HCT116 (cell line): ENCODE results near the gene DAAM2. TPM values are rescaled to one million over a fixed set of nuclear protein-coding genes. Genes with fewer than 3 reads are reported as not detected.

Source experiments
- ATAC-seq: fragments of 200-7000 bp; cut with Tn5 transposase; 2 replicates; pipeline ENCODE4 v1.9.1; 2020; ENCODE audit warnings: mild to moderate bottlenecking, moderate library complexity
- BruUV-seq: library from RNA; stranded (reverse); fragments of 400-500 nt; replicated peaks from 2 replicates; lab custom pipeline; 2021; lab: Mats Ljungman, UMichigan
- CTCF ChIA-PET: fragments of 300-600 bp; sonication (Branson Sonifier 250); formaldehyde crosslinking; loops from one replicate; lab custom pipeline; 2021; ENCODE audit warnings: antibody characterized with exemption; lab: Charles Lee
- POLR2A ChIA-PET: fragments of 300-600, 350-600 bp; sonication (Branson Sonifier 250); formaldehyde crosslinking; loops from one replicate; lab custom pipeline; 2021; ENCODE audit warnings: antibody characterized with exemption; lab: Charles Lee
- RAD21 ChIA-PET, 2 experiments: fragments of 300-600 bp; sonication (Branson Sonifier 250); formaldehyde crosslinking; loops; one replicate each; lab custom pipeline; 2023; ENCODE audit warnings: low total read pairs in 2 of 2; ENCODE audit not compliant: uncharacterized antibody in 2 of 2, unreplicated experiment in 2 of 2, low non-redundant PET in 1 of 2; lab: Charles Lee
- DNase-seq: peaks from one replicate; pipeline ENCODE4 v3.0.0-alpha.2; 2010; ENCODE audit warnings: low read depth, low spot score
- H2AFZ ChIP-seq: fragments of 200-600 bp; shearing (Covaris generic), sonication (generic); 2 replicates; pipeline ENCODE4 v1.6.1; 2017; ENCODE audit warnings: low read depth, mixed run types, mixed read lengths, antibody characterized with exemption, low read length; ENCODE audit not compliant: poor library complexity, severe bottlenecking
- H3K27ac ChIP-seq: 2 replicates; pipeline ENCODE4 v1.5.1; 2012; ENCODE audit warnings: low read depth, low read length
- H3K27me3 ChIP-seq: fragments of 200-600 bp; sonication (generic); 2 replicates; pipeline ENCODE4 v1.6.1; 2016; ENCODE audit warnings: mixed run types, low read length, mixed read lengths; ENCODE audit not compliant: insufficient read depth
- H3K36me3 ChIP-seq, 2 experiments: fragments of 200-500 bp in 1 of 2; fragments of 200-600 bp in 1 of 2; sonication (Bioruptor generic) in 1 of 2; sonication (generic) in 1 of 2; 2 replicates each; pipeline versions ENCODE4 v1.5.1 to v1.6.1; 2014 to 2016; ENCODE audit warnings: low read length in 2 of 2, inconsistent platforms in 1 of 2, mixed read lengths in 1 of 2, mixed run types in 1 of 2; ENCODE audit not compliant: insufficient read depth in 2 of 2, control insufficient read depth in 1 of 2
- H3K4me1 ChIP-seq, 2 experiments: fragments of 200-600 bp in 1 of 2; sonication (generic) in 1 of 2; 2 replicates each; pipeline versions ENCODE4 v1.5.1 to v1.6.1; 2012 to 2017; ENCODE audit warnings: low read length in 2 of 2, inconsistent platforms in 1 of 2, mild to moderate bottlenecking in 1 of 2, mixed read lengths in 1 of 2, mixed run types in 1 of 2, moderate library complexity in 1 of 2; ENCODE audit not compliant: insufficient read depth in 2 of 2, control insufficient read depth in 1 of 2
- H3K4me2 ChIP-seq: fragments of 200-600 bp; sonication (generic); 2 replicates; pipeline ENCODE4 v1.6.1; 2017; ENCODE audit warnings: mixed run types, low read length, mixed read lengths
- H3K4me3 ChIP-seq, 2 experiments: fragments of 200-600 bp in 1 of 2; sonication (generic) in 1 of 2; replicated peaks in 1 of 2; 2 replicates each; pipeline ENCODE4 v1.5.1; 2011 to 2016; ENCODE audit warnings: low read length in 2 of 2, control low read depth in 1 of 2, low read depth in 1 of 2, mild to moderate bottlenecking in 1 of 2, mixed read lengths in 1 of 2, mixed run types in 1 of 2
- H3K79me2 ChIP-seq: fragments of 200-600 bp; sonication (generic); 2 replicates; pipeline ENCODE4 v1.6.1; 2017; ENCODE audit warnings: mild to moderate bottlenecking, mixed run types, low read length, moderate library complexity, mixed read lengths; ENCODE audit not compliant: insufficient read depth
- H3K9ac ChIP-seq: fragments of 200-600 bp; sonication (generic); 2 replicates; pipeline ENCODE4 v1.6.1; 2016; ENCODE audit warnings: low read length, mixed read lengths
- H3K9me2 ChIP-seq: fragments of 200-600 bp; sonication (generic), shearing (Covaris generic); 2 replicates; pipeline ENCODE4 v1.6.1; 2017; ENCODE audit warnings: mixed run types, mild to moderate bottlenecking, moderate library complexity; ENCODE audit not compliant: insufficient read depth
- H3K9me3 ChIP-seq, 2 experiments: fragments of 200-500 bp in 1 of 2; fragments of 200-600 bp in 1 of 2; sonication (Bioruptor generic) in 1 of 2; sonication (generic) in 1 of 2; 2 replicates each; pipeline ENCODE4 v1.6.1; 2014 to 2017; ENCODE audit warnings: low read length in 2 of 2, mixed read lengths in 2 of 2, inconsistent platforms in 1 of 2, low read depth in 1 of 2, mild to moderate bottlenecking in 1 of 2, mixed run types in 1 of 2, moderate library complexity in 1 of 2; ENCODE audit not compliant: control insufficient read depth in 1 of 2, insufficient read depth in 1 of 2
- H4K20me1 ChIP-seq: fragments of 200-600 bp; sonication (generic), shearing (Covaris generic); 2 replicates; pipeline ENCODE4 v1.6.1; 2017; ENCODE audit warnings: mixed run types, mild to moderate bottlenecking, moderate library complexity; ENCODE audit not compliant: insufficient read depth
- ATF3 ChIP-seq: IDR thresholded peaks from 2 replicates; pipeline ENCODE4 v1.6.1; 2012
- CTCF ChIP-seq, 3 experiments: fragments of 200-600 bp in 1 of 3; sonication (generic) in 1 of 3; IDR thresholded peaks in 2 of 3; conservative IDR thresholded peaks in 1 of 3; 2 replicates each; pipeline ENCODE4 v1.5.1; 2012 to 2017; ENCODE audit warnings: low read depth in 2 of 3, low read length in 2 of 3, antibody characterized with exemption in 1 of 3, borderline replicate concordance in 1 of 3, control low read depth in 1 of 3, mild to moderate bottlenecking in 1 of 3, mixed read lengths in 1 of 3, mixed run types in 1 of 3, moderate library complexity in 1 of 3; ENCODE audit not compliant: insufficient read depth in 1 of 3
- EGR1 ChIP-seq: IDR thresholded peaks from 2 replicates; pipeline ENCODE4 v1.6.1; 2012; ENCODE audit warnings: low read depth
- ELF1 ChIP-seq: IDR thresholded peaks from 2 replicates; pipeline ENCODE4 v1.6.1; 2012; ENCODE audit warnings: low read depth, borderline replicate concordance
- EZH2phosphoT487 ChIP-seq: fragments of 200-600 bp; IDR thresholded peaks from 2 replicates; pipeline ENCODE4 v1.6.1; 2018; ENCODE audit warnings: antibody characterized with exemption, borderline replicate concordance
- FOSL1 ChIP-seq: IDR thresholded peaks from 2 replicates; pipeline ENCODE4 v1.6.1; 2012; ENCODE audit warnings: low read depth
- JUND ChIP-seq: IDR thresholded peaks from 2 replicates; pipeline ENCODE4 v1.6.1; 2012
- MAX ChIP-seq: IDR thresholded peaks from 2 replicates; pipeline ENCODE4 v1.6.1; 2012
- REST ChIP-seq: IDR thresholded peaks from 2 replicates; pipeline ENCODE4 v1.6.1; 2012; ENCODE audit warnings: low read depth
- TCF7L2 ChIP-seq: IDR thresholded peaks from 2 replicates; pipeline ENCODE4 v1.7.0; 2011; ENCODE audit warnings: borderline replicate concordance, inconsistent platforms; ENCODE audit not compliant: insufficient read depth, insufficient read length; ENCODE audit errors: extremely low read depth
- intact Hi-C: fragments of 100-400 bp; cut with micrococcal nuclease; formaldehyde crosslinking; loops from 2 replicates; pipeline ENCODE4 v1.10.0; 2022
- total RNA-seq: library from RNA; stranded (reverse); gene quantifications from one replicate; pipeline ENCODE4 v1.2.1, GENCODE V29; 2021; ENCODE audit not compliant: unreplicated experiment

The DAAM2 gene
- total RNA-seq, 1 experiment from 2014 or later = not detected

GRCh38 chr6:39912446-39912845 lies 120.3 kb downstream of the DAAM2 start:
- POLR2A ChIA-PET = no interaction called here
- Histone ChIP-seq H3K9ac (no peak overlapping the region), H3K9me2 (no peaks in the 10 kb centered on the region), H4K20me1 (no peaks in the 10 kb centered on the region), H3K27ac (no peak overlapping the region), H3K9me3 (no peaks in the 10 kb centered on the region), H3K79me2 (no peaks in the 10 kb centered on the region), H3K4me1 (no peaks in the 10 kb centered on the region), H3K27me3 (no peaks in the 10 kb centered on the region), H2AFZ (no peak overlapping the region), H3K4me3 (no peak overlapping the region), H3K36me3 (no peaks in the 10 kb centered on the region; a peak in 1 of 4 replicates), H3K4me2 (no peak overlapping the region)
- intact Hi-C loops = no loop called here
- RAD21 ChIA-PET = no interaction called here
- TF ChIP-seq FOSL1 (no peak), ELF1 (no peak), EGR1 (no peak), TCF7L2 (no peak), ATF3 (no peak), JUND (no peak), CTCF (IDR thresholded peaks at IDR 0.05 in 2 of 3, conservative IDR thresholded peaks at IDR 0.05 in 1 of 3; ENCODE audit: borderline replicate concordance in 1 of 3, insufficient read depth in 1 of 3, low read depth in 2 of 3, low read length in 2 of 3) (no peak)
- CTCF ChIA-PET = no interaction called here
- BruUV-seq = no TSS peak
- ATAC-seq (no peak), DNase-seq (no peak)

GRCh38 chr6:39913391-39913916 lies 121.3 kb downstream of the DAAM2 start:
- no peaks in the 10 kb centered on the region for H3K9me2 ChIP-seq
- no peak overlapping the region for H3K27ac ChIP-seq
- DNase-seq (no peak), ATAC-seq (no peak)
- BruUV-seq = no TSS peak
- no peaks in the 10 kb centered on the region for H3K4me1 ChIP-seq
- H4K20me1 ChIP-seq = no peaks in the 10 kb centered on the region
- no peaks in the 10 kb centered on the region for H3K27me3 ChIP-seq
- CTCF ChIA-PET = no interaction called here
- H3K9me3 ChIP-seq = no peaks in the 10 kb centered on the region
- POLR2A ChIA-PET = no interaction called here
- intact Hi-C loops = no loop called here
- no peak overlapping the region for H3K9ac ChIP-seq
- RAD21 ChIA-PET = no interaction called here
- no peak overlapping the region for H2AFZ ChIP-seq
- no peaks in the 10 kb centered on the region for H3K79me2 ChIP-seq
- no peak overlapping the region for H3K4me2 ChIP-seq
- TF ChIP-seq MAX = no peak
- TF ChIP-seq EZH2phosphoT487 = no peak
- no peak for TF ChIP-seq ATF3
- no peak for TF ChIP-seq EGR1
- no peak for TF ChIP-seq REST
- no peak overlapping the region for H3K4me3 ChIP-seq
- no peaks in the 10 kb centered on the region; a peak in 1 of 4 replicates for H3K36me3 ChIP-seq
